ACHN (cell line): Measurements from ENCODE around the gene COL5A1.

ENCODE experiments used
- DNase-seq: peaks from one replicate; pipeline ENCODE4 v3.0.0-alpha.2; 2015
- in situ Hi-C: cut with HindIII; loops from 2 replicates; pipeline ENCODE4 v1.10.0; 2017; ENCODE audit warnings: low sequenced_read_pairs, low pct_ligation_motif_present, low pct_unique_long_range_greater_than_20kb

The COL5A1 gene

DNA sequence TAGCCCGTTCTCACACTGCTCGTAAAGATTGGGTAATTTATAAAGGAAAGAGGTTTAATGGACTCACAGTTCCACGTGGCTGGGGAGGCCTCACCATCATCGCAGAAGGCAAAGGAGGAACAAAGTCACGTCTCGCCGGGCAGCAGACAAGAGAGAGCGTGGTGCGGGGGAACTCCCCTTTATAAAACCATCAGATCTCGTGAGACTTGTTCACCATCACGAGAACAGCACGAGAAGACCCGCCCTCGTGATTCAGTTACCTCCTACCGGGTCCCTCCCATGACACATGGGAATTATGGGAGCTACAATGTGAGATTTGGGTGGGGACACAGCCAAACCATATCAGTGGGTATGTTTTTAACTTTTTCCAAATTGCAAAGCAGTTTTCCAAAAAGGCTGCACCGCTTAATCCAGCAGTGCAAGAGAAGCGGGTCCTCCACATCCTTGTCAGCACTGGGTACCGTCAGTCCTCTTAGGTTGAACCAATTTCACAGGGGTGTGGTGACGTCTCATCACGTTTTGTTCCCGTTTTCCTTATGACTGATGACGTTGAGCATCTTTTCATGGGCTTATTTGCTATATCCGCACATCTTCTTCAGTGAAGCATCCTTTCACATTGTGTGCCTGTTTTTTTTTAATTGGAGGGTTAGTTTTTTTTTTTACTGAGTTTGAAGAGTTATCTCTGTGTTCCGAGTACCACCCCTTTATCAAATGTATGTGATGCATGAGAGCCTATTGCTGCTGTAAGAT, 231.1 kb downstream of the COL5A1 start:
- no peak for DNase-seq
- in situ Hi-C loops, result no loop called here

DNA sequence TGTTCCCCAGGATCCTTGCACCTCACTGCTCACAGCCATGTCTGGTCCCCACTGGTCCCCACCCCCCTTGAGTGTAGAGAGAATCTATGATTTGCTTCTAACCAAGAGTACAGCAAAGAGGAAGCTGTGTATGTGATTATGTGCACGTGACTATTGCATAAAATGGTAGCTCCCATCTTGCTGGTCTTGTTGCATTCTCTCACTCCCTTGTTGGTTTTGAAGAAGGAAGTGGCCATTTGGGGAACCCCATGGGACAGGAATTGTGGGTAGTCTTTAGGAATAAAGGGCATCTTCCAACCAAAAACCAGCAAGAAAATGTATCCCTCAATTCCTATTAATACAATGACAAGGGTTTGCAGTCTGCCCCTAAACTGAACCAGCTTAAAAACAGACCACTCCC, 233.8 kb downstream of the COL5A1 start:
- DNase-seq, result no peak
- in situ Hi-C loops, result no loop called here

DNA sequence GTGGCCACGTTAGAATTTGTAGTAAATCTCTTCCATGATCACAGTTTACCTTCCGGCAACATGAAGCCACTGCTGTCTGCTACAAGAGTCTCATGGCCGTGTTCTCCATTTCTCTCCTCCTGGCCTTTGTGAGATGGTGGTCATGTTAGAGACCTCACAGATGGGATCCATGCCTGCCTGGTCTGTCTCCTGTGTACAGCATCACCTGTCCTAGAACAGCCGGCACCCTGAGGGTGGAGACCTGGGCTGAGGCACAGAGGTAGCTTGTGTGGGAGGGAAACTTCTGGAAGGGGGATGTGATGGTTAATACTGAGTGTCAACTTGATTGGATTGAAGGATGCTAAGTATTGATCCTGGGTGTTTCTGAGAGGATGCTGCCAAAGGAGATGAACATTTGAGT, 235.9 kb downstream of the COL5A1 start:
- in situ Hi-C loops, result no loop called here
- no peak for DNase-seq

DNA sequence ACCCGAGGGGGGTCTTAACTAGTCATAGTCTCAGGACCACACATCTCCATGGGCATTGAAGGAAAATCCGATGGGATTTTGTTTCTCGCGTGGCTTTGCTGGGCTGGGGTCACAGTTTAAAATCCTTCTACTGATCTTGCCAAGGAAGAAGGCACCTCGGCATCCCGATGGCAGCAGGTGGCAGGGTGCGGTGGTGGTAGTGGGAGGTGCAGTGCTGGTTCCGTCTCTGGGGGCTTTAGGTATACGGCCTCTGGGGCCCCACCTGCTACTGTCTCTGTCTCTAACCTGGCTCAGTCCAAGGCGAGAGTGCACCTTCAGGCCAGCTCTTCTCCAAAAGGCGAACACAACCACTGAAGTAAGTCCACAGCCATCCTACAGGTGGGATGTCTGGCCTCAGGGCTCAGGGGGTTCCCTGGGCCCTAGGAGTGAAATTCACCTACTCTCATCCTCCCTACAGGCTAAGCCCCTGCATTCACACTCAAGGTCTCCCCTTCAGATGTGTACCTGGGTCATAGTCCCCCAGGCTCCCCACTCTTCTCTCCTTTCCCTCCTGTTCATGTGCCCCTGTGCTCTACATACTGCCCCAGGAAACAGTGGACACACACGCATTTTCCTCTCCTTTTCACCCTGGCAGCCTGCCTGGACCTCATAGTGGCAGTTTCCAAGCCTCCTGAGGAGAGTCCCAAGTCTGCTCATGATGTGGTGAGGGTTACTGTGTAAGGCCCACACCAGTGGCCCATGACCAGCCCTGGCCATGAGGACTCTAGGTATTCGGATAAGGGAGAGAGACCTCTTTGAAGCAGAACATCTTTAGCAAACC, 238.3 kb downstream of the COL5A1 start:
- in situ Hi-C loops, result no loop called here

DNA sequence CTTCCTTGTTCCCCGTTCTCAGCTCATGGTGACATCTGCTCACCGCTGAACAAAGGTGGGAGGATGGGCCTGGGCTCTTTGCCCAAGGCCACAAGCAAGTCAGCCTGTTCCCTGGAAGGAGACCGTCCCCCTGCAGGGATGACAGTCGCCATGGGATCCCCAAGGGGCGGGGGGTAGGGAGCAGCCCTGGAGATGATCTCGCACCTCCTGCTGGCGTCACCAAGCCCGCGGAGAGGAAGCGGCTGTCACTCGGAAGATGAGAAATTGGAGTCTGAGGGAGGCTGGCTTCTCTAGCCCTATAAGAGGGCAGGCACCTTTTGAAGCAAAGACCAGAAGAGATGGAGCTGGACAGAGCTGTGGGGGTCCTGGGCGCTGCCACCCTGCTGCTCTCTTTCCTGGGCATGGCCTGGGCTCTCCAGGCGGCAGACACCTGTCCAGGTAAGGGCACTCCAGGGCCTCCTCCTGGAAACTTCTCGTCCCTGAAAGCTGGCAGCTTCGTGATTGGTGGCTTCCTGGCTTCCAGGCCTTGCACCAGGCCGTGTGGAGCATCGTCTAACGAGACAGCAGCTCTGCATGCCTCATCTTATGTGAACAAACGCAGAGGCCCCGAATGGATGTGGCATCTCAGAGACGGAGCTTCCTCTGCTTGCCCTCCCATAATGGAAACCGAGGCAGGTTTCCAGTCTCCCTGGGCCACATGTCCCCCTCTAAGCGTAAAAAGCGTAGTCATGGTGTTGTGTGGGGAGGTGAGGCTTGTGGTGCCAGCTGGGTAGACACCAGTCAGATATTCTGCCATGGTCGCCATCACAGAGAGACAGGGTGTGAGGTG, 239.1 kb downstream of the COL5A1 start, which contains the start of gene FCN2:
Gene FCN2, plus strand, starts transcription at position 327 of the 829 bp plus-strand sequence. Its CDS starts 12 bp downstream, at position 339.
- in situ Hi-C loops, result no loop called here

More for the DNA sequence above, 238.3 kb downstream of the COL5A1 start:
- no peak for DNase-seq

DNA sequence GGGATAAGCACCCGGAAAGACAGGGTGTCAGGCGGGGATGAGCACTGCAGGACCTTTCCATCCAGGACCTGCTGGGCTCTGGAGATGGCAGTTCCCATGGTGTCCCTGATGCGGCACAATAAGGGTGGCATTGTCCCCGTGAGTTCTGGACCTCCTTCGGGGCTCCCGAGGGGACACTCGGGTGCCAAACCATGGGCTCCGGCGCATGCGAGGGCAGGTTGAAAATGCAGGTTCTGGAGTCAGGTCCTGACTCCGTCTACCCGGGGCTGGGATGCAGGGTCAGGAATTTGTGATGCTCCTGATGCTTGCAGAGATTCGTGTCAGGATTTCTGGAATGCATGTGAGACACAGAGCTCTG, 239.7 kb downstream of the COL5A1 start:
- DNase-seq, result no peak
- in situ Hi-C loops, result no loop called here

More for the DNA sequence above, 239.1 kb downstream of the COL5A1 start, which contains the start of gene FCN2:
- no peak for DNase-seq

DNA sequence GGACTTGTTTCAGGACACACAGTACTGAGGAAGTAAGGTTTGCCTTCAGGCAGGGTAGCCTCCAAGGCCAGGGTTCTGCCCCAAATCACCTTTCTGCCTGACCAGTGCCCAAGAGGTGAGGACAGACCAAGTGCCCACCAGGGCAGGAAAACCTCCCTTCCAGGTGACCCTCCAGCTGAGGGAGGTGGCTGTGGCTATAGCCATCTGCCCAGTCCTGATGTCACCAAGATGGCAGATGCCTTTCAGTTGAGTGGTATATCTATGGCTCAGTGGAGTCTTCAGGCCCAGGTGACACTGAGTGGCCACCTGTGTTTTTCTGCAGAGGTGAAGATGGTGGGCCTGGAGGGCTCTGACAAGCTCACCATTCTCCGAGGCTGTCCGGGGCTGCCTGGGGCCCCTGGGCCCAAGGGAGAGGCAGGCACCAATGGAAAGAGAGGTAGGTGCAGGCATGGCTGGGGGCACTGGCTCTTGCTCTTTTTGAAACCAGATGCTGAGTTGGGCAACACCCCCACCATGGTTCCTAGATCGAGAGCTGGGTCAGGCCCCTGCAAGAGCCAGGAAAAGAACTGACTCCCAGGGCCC, 240.7 kb downstream of the COL5A1 start:
- in situ Hi-C loops, result no loop called here
- DNase-seq, result no peak

DNA sequence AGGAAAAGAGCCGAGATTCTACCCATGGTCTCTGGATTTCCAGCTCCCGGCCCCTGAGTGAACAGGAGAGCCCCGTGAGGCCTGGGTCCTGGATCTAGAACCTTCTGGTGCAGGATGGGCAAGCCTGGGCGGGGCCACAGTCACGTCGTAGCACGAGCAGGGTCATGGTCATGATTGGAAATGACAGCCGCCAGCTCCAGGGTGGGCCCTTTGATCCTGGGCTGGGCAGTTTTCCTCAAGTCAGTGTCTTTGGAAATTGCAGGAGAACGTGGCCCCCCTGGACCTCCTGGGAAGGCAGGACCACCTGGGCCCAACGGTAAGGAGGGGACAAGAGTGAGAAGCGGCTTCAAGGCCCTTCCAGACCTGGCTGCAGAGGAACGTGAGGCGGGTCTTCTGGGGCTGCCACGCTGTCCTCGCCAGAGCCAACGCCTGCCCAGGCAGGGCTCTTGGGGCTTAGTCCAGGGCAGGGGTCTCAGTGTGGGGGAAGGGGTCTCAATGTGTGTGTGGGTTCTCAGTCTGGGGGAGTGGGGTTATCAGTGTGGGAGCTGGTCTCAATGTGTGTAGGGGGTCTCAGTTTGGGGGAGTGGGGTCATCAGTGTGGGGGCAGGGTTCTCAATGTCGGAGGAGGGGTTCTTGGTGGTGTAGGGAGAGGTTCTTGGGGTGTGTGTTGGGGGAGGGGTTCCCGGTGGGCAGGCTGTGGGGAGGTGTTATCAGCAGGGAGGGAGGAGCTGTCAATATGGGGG, 241.6 kb downstream of the COL5A1 start:
- no peak for DNase-seq
- in situ Hi-C loops, result no loop called here

DNA sequence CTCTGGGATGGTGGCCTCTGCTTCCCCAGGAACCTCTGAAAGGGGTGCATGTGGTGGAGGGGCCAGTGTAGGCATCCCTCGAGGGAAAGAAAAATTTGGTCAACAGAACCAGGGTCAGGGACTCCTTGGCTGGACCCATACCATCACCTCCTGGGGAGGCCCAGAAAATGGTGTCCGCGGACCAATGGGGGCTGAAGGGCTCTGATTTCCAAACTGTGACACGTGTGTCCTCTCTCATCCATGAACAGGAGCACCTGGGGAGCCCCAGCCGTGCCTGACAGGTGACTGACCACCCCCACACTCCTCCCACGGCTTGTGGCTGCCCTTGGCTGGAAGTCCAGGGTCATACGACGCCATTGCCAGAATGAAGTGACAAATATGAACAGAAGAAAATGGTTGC, 242.9 kb downstream of the COL5A1 start:
- in situ Hi-C loops, result no loop called here
- DNase-seq, result no peak

DNA sequence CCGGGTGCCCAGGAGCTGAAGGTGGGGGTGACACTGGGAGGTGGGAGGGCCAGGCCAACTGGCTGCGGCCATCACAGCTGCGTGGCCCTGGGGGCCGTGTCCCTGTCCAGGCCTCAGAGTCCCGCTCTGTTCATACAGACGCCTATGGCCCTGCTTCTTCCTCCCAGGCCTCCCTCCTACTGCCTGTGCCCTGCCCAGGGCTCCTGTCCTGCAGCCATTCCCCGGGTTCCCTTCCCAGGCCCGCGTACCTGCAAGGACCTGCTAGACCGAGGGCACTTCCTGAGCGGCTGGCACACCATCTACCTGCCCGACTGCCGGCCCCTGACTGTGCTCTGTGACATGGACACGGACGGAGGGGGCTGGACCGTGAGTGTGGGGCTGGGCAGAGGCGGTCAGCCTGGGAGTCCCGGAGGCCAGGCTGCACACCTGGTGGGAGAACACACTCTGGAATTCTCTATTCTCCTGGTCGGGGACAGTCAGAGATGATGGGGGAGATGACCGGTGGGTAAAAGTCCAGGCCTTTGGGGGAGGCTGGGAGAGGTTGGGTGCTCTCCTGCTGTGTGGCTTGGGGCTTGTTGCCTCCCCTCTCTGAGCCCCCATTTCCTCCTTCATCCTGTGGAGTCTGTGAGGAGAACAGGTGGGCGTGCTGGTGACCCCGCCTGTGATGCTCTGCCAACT, 243.5 kb downstream of the COL5A1 start:
- in situ Hi-C loops, result no loop called here
- DNase-seq, result no peak

DNA sequence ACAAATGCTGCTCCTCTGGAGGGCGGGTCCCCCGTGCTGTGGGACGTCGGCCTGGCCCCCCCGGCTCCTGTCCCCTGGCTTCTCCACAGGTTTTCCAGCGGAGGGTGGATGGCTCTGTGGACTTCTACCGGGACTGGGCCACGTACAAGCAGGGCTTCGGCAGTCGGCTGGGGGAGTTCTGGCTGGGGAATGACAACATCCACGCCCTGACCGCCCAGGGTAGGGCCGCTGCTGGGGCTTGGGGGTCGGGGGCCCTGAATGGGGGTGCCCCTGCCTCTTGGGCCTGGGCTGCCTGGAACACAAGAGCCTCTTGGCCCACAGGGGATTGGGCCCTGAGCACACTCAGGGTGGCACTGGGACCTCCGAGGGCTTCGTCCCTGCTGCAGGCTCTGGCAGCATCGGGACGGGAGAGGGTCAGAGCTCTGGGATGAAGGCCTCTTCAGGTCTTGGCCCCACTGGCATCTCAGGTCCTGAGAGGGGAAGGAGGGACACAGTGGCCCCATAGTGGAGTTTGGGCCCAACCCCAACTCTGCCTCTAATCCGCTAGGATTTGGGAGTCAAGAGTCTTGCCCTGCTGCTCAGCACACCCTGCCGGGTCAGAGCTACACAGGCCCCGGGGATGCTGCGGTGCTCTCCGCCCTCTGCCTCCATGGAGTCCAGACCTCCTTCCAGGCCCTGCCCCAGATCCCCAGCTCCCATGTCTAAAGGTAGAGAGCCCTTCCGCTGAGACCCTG, 244.2 kb downstream of the COL5A1 start:
- no peak for DNase-seq
- in situ Hi-C loops, result no loop called here

DNA sequence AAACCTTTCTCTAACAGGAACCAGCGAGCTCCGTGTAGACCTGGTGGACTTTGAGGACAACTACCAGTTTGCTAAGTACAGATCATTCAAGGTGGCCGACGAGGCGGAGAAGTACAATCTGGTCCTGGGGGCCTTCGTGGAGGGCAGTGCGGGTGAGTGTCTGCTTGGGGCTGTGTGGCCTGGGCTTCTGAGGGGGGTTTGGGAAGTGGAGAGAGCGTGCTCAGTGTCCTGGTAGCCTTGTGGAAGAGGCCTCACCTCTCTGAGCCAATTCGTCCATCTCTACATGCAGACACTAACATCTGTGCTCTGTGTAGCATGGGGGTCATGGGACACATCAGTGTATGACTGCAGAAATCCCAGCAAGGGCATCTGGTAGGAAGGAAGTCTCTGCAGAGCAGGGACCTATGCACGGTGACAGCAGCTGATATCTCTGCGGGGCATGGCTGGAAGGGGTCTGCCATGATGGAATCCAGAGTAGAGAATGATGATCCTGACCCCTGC, 244.9 kb downstream of the COL5A1 start:
- in situ Hi-C loops, result no loop called here
- DNase-seq, result no peak

DNA sequence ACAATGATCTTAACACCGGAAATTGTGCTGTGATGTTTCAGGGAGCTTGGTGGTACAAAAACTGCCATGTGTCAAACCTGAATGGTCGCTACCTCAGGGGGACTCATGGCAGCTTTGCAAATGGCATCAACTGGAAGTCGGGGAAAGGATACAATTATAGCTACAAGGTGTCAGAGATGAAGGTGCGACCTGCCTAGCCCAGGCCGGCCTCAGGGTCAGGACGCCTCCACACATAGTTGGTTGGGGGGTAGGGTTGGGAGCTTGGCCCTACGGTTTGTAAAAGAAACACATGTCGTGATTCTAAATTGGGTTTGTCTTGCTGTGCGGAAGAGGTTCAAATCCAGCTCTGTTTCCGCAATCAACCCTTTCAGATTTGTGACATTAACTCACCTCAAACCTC, 245.6 kb downstream of the COL5A1 start:
- in situ Hi-C loops, result no loop called here
- DNase-seq, result no peak

DNA sequence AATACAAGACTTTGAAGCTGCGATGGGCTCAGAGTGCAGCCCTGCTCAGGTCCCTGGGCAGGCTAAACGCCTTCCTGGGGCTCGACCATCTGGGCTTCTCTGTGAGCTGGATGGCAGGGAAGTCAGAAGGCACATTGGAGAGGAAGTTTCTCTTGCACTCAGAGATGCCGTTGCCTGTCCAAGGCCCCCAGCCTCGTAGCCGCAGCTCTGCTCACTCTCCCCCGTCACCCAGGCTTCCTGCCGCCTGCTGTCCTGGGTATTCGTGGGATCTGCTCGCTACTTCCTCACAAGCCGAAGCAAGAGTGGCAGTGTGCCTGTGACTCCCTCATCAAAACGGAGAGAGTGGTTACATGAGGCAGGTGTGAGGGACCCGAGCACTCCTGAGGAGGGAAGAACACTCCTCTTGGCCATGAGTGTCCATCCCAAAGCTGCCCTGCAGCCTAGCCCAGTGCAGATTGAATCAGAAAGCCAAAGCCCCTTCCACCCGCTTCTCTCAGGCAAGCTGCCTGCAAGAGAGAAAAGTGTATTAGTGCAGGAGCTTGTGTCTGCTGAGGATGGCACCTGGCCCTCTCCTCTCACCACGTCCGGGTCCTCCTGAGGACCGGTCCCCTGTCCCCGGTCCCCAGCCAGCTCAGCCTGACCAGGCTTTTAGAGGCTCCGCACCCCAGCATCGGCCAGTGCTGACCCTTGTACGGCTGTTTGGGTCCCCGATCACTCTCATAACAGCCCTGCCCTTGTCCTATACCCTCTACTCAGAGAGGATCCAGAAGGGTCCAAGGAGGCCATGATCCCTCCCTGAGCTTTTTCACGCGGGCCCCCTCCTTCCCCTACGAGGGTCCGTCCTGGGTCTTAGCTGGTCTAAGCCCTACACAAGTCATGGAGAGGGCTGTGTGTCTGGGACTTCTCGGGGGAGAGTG, 246.3 kb downstream of the COL5A1 start:
- no peak for DNase-seq

DNA sequence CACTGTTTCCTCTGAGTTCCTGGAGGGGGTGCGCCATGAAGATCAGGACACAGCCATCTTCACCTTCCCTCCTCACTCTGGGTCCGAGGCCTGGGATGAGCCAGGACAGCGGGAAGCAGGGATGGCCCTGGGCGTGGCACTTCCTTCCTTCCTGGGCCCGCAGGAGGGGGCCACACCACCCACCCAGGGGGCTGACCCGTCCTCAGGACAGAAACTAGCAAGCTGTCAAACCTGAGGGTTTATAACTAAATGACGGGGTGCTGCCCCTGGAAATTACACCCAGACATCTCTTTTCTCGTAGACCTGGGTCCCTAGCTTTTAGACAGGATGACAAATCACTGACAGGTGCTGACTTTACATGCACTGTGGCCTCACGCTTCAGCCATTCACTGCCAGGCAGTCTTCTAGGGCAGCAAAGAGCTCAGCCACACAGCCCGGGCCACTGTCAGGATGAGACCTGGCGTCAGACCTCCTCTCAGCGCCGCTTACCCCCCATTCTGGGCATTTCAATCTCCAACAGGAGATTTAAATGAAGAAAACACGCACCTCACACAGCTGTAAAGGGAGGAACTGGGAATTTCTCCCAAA, 247.1 kb downstream of the COL5A1 start:
- in situ Hi-C loops, result no loop called here
- no peak for DNase-seq

More for the DNA sequence above, 246.3 kb downstream of the COL5A1 start:
- in situ Hi-C loops, result no loop called here
